HT1080 (cell line): ENCODE data around the gene DHRS13. TPM values are rescaled to one million over a fixed set of nuclear protein-coding genes. Genes with fewer than 3 reads are reported as not detected.
"Not testable (repeated sequence)": the region's sequence is repeated elsewhere in the genome, so short reads cannot be mapped to it uniquely, and the experiment has no call there.

Experiments
- DNase-seq: peaks from one replicate; pipeline ENCODE4 v3.0.0-alpha.2; 2015; ENCODE audit warnings: low read depth
- total RNA-seq: library from RNA; depleted of rRNA; stranded (reverse); fragments of >200 nt; shearing (Covaris generic); gene quantifications from 2 replicates; pipeline ENCODE4 v1.2.3, GENCODE V29; 2014

Gene DHRS13
- total RNA-seq, 1 experiment from 2014 or later, result 13.6 TPM

DNA sequence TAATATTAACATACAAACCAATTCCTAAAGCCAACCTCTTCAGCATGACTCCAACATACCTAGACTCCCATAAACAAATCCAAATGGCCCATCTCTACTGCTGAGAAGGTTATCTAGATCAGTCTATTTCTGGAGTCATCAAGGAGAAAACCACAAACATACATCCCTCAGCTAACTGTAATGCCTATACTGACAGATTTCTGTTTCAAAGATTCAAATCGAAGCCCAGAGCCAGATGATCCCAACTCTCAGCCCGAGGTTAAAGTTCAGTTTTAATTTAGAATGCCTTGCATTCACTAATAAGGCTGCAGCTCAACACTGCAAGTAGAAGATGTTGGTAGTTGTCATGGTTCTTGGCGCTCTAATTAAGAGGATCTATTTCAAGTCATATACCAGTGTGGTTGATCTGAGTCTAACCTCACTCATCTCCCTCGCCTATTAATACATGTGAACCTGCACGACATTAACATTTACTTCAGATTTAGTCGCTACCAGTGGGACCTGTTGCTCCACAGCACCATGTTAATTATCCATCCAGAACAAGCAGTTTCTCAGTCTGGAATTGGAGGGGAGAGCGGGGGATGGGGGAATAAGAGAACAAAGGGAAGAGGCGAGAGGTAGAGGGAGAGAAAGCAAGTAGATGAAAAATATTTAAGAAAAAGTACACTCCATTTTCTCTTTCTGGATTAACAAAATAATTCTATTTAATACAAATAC is 33.0 kb upstream of the DHRS13 start:
- DNase-seq, result no peak

- DNase-seq, result not testable (repeated sequence)
Observed at GRCh38 chr17:28934508-28934907, 31.6 kb upstream of the DHRS13 start.

GRCh38 chr17:28929787-28930186 is 26.9 kb upstream of the DHRS13 start:
- DNase-seq, result no peak

- DNase-seq, result peak; percentile 76
Observed at GRCh38 chr17:28928061-28928460, 25.2 kb upstream of the DHRS13 start.

DNA sequence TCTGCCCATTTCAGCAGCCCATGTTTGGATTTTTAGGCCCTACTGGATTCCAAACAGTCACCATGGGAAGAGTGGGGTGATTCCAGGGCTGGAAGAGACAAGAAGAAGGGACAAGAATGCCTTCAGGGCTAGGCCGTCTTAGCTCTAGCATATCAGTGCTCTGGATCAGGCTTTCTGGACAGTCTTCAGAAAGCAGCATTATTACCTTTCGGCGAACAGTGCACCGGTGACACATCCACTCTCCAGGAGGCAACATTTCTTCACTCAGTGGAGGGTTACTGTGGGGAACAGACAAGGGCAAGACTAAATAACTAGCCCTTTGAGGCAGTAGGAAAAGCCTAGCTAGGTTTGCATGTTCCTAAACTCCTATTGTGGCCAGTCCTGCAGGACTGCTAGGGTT is 23.9 kb upstream of the DHRS13 start:
- no peak for DNase-seq

DNA sequence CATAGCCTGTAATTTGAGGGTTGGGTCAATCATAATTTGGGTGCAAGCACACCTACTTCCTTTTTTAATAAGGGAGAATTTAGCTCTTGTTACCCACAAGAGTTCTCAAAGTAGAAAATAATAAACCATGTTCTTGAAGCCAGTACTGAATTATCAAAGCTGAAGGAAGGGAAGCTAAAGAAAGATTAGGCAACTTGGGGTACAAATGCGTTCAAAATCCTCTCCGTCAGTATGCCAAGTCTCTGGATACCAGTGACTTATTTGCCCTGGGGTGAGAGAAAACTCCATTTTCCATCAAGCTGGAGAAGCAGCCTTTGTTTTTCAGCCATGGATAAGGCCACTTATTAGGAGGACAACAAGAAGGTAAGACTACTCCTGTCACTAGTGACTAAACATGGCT is 23.5 kb upstream of the DHRS13 start:
- DNase-seq, result no peak

DNA sequence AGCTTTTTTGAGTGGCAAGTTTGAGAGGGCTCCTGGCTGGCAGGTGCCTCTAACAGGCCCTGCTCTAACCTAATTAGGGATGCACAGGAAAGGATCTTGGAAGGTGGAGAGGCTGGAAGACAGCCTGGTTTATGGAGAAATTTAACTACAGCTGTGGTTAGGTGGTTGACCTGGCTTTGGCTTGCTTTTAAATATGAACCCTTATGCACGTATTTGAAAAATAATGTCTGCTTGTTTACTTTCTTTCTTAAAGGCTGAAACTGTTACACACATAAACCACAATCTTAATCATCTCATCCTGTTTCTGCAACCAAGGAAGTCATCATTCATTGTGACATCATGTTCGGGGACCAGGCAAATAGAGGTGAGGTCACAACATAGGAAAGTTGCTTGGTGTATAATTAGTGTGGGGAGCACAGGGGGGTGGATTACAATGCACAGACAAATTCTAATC is 23.1 kb upstream of the DHRS13 start:
- DNase-seq, result peak; percentile 95

DNA sequence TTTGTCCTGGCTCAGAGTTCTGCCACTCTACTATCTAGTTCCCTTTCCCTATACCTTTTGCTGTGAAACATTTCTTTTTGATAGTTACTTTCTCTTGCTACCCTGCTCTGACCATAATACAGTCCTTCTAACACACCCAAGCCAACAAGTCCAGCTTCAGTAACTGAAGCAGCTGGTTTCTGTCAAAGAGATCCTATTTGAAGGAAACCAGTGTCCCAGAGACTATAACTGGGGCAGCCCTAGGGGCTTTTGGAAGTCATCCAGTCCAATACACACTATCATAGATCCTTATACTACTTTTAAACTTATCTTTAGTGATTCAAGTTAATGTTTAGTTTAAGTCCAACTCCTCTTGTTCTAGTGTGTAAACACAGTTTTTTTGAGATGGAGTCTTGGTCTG is 17.3 kb upstream of the DHRS13 start:
- no peak for DNase-seq

DNA sequence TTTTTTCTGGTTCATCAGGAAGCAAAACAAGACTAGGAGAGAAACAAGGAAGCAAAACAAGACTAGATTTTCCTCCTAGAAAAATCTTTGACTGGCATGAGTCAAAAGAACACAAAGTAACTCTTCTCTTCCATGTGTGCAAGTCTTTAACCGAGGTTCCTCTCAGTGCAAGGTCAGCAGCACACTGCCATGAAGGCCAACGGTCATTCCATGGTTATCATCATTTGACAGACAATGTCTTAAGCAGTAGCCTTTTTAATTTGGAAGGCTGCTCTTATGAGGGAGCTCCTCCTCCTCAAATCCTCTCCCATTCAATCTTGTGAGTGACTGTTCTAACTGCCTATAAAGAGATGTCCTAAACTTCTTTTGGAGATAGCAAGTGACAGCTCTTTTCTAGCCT is 15.4 kb upstream of the DHRS13 start:
- DNase-seq, result no peak

- no peak for DNase-seq
Observed at GRCh38 chr17:28917465-28917864, 14.6 kb upstream of the DHRS13 start.

DNA sequence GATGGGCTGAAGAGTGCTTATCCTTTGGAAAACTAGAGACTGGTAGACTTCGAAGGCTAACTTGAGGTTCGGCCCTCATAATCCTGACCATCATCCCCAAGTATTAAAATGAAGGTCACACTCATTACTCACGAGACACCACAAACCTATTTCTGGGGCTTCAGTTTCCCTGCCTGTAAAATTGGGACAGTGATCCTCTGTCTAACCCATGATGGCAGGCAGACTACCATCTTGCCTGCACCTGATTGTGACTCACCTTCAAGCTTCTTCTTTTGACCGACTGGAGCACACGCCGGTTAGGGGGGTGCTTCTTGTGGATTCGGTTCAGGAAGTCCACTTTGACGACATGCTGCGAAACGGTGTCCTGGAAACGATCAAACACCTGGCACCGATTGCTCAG is 14.2 kb upstream of the DHRS13 start:
- DNase-seq, result no peak

- DNase-seq, result no peak
Observed at GRCh38 chr17:28916302-28916934, 13.5 kb upstream of the DHRS13 start.

DNA sequence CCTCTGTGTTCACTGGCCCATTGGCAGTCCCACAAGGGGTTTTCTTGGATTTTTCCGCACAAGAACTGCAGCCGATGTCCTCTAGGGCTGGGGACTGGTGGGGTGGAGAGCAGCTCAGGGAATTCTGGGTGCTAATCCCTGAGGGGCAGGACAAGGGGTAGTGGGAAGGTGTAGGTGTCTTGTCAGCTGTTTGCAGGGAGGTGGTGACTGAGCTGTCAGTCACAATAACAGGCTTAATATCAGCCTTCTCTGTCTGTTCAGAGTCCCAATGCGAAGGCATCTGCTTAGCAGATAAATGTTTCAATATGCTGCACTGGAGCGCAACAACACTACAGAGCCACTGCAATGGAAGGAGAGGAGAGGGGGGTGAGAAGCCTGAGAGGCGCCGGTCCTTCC is 10.1 kb upstream of the DHRS13 start:
- DNase-seq, result no peak

GRCh38 chr17:28912281-28912937 is 9.5 kb upstream of the DHRS13 start:
- DNase-seq, result no peak

- DNase-seq, result no peak
Observed at GRCh38 chr17:28911411-28912045, 8.6 kb upstream of the DHRS13 start.

DNA sequence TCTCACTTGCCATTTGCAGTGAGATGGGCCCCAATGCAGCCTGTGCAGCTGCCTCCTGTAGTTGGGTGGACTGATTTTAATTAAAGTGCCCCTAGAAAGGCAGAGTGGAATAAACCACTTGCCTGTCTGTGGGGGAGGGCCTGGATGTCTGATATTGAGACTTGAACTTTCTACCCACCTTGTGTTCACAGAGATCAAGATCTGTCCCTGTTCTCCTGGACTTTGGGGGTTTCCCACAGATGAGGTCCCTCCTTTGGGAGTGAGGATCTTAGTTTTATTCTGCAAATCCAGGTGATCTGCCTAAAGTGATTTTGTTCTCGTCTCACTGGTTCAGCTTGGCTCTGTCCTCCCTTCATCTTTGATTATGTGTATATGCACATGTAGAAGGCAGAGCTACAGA is 7.7 kb upstream of the DHRS13 start:
- no peak for DNase-seq

GRCh38 chr17:28908640-28909167 is 5.8 kb upstream of the DHRS13 start:
- DNase-seq, result peak; percentile 64

DNA sequence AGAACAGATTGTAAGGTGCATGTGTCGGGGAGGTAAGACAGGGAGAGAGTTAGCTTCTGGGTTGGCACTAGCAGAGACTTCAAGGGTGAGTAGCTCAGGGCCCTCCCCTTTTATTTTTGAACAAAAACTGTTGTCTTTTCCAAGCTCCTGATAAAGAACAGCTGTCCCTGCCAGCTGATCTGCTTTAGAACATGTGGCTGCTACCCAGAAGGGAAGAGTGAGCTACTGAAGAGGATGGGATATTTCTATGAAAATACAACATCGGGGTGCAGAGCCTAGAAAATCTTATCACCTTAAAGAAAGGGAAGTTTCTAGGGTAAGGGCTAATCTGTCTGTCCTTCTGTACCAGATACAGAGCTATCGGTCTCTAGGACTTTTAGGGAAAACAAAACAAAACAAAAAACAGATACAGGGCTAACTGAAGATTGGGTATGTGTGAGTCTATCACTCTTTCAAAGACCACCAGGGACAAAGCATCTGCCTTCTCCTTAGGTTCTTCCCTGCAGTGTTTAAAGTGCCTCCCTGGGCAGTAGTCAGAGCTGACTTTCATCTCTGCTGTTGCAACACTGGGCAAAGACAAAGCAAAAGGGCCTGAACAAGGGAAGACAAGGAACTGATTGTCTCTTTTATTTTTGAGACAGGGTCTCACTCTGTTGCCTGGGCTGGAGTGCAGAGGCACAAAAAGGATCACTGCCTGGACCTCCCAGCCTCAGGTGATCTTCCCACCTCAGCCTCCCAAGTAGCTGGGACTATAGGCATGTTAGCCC is 5.0 kb upstream of the DHRS13 start:
- no peak for DNase-seq

- DNase-seq, result no peak
Observed at GRCh38 chr17:28906706-28907438, 4.0 kb upstream of the DHRS13 start.

GRCh38 chr17:28906276-28906675 is 3.4 kb upstream of the DHRS13 start:
- DNase-seq, result no peak
